KOPT-K1 (cell line): Measurements from ENCODE around the gene CLIP2.

Experiments
- H3K27ac ChIP-seq: fragments of 200-600 bp; sonication (generic); 2 replicates; pipeline ENCODE4 v1.5.1; 2016; ENCODE audit warnings: antibody characterized with exemption, mild to moderate bottlenecking, low read depth, low read length; ENCODE audit not compliant: poor library complexity, severe bottlenecking
- H3K36me3 ChIP-seq: fragments of 200-600 bp; sonication (generic); 2 replicates; pipeline ENCODE4 v1.5.1; 2017; ENCODE audit warnings: antibody characterized with exemption, mild to moderate bottlenecking, low read length, moderate library complexity; ENCODE audit not compliant: insufficient read depth
- H3K9me3 ChIP-seq: fragments of 200-600 bp; sonication (generic); 2 replicates; pipeline ENCODE4 v1.5.1; 2017; ENCODE audit warnings: antibody characterized with exemption, low read length, mild to moderate bottlenecking; ENCODE audit not compliant: insufficient read depth, poor library complexity, severe bottlenecking

CLIP2 gene

GRCh38 chr7:74286131-74286530 is 3.1 kb upstream of the CLIP2 start:
- no peaks in the 10 kb centered on the region for H3K36me3 ChIP-seq
- H3K27ac ChIP-seq: no peak overlapping the region

GRCh38 chr7:74287303-74288033 is 1.7 kb upstream of the CLIP2 start:
- Histone ChIP-seq H3K27ac (no peak overlapping the region), H3K36me3 (no peaks in the 10 kb centered on the region), H3K9me3 (no peaks in the 10 kb centered on the region)

More at GRCh38 chr7:74286131-74286530, 3.1 kb upstream of the CLIP2 start:
- H3K9me3 ChIP-seq: no peaks in the 10 kb centered on the region

- Histone ChIP-seq H3K9me3 (no peaks in the 10 kb centered on the region), H3K27ac (no peak overlapping the region), H3K36me3 (no peaks in the 10 kb centered on the region)
Measured at GRCh38 chr7:74288034-74288881, 949 bp upstream of the CLIP2 start.

- no peaks in the 10 kb centered on the region for H3K36me3 ChIP-seq
- H3K9me3 ChIP-seq: no peaks in the 10 kb centered on the region
- no peak overlapping the region for H3K27ac ChIP-seq
Measured at GRCh38 chr7:74289659-74290552, 699 bp downstream of the CLIP2 start.

GRCh38 chr7:74290553-74290950 is 1.3 kb downstream of the CLIP2 start:
- no peaks in the 10 kb centered on the region for H3K36me3 ChIP-seq
- H3K9me3 ChIP-seq: no peaks in the 10 kb centered on the region
- H3K27ac ChIP-seq: no peak overlapping the region

- Histone ChIP-seq H3K9me3 (no peaks in the 10 kb centered on the region), H3K36me3 (no peaks in the 10 kb centered on the region), H3K27ac (no peak overlapping the region)
Measured at GRCh38 chr7:74290981-74291441, 1.8 kb downstream of the CLIP2 start.

- Histone ChIP-seq H3K36me3 (no peaks in the 10 kb centered on the region), H3K27ac (no peak overlapping the region), H3K9me3 (no peaks in the 10 kb centered on the region)
Measured at GRCh38 chr7:74291535-74291934, 2.3 kb downstream of the CLIP2 start.

- Histone ChIP-seq H3K36me3 (no peaks in the 10 kb centered on the region), H3K9me3 (no peaks in the 10 kb centered on the region), H3K27ac (no peak overlapping the region)
Measured at GRCh38 chr7:74292757-74293576, 3.8 kb downstream of the CLIP2 start.

- Histone ChIP-seq H3K27ac (no peak overlapping the region), H3K36me3 (no peaks in the 10 kb centered on the region), H3K9me3 (no peaks in the 10 kb centered on the region)
Measured at GRCh38 chr7:74293577-74293908, 4.3 kb downstream of the CLIP2 start.

GRCh38 chr7:74294191-74294998 is 5.2 kb downstream of the CLIP2 start:
- Histone ChIP-seq H3K9me3 (no peaks in the 10 kb centered on the region), H3K27ac (no peak overlapping the region), H3K36me3 (no peaks in the 10 kb centered on the region)

- H3K36me3 ChIP-seq: no peaks in the 10 kb centered on the region
- H3K9me3 ChIP-seq: no peaks in the 10 kb centered on the region
Measured at GRCh38 chr7:74297516-74298233, 8.5 kb downstream of the CLIP2 start.

GRCh38 chr7:74299401-74299800 is 10.2 kb downstream of the CLIP2 start:
- no peaks in the 10 kb centered on the region for H3K9me3 ChIP-seq
- H3K27ac ChIP-seq: no peak overlapping the region
- H3K36me3 ChIP-seq: no peaks in the 10 kb centered on the region

More at GRCh38 chr7:74297516-74298233, 8.5 kb downstream of the CLIP2 start:
- H3K27ac ChIP-seq: no peak overlapping the region

- Histone ChIP-seq H3K36me3 (no peaks in the 10 kb centered on the region), H3K9me3 (no peaks in the 10 kb centered on the region), H3K27ac (no peak overlapping the region)
Measured at GRCh38 chr7:74300926-74301325, 11.7 kb downstream of the CLIP2 start.
